RWPE1 (cell line): ENCODE measurements around the gene COLQ.
A peak's percentile ranks its signal among the peaks of the same experiment; 100 is the strongest.
"Not testable (repeated sequence)": the region's sequence is repeated elsewhere in the genome, so short reads cannot be mapped to it uniquely, and the experiment has no call there.

ENCODE experiments used
- CTCF ChIA-PET: fragments of 350-600 bp; sonication (Branson Sonifier 250); formaldehyde crosslinking; extraction: SDS; loops from one replicate; lab custom pipeline; 2021; lab: Yijun Ruan, JAX
- POLR2A ChIA-PET: fragments of 400-600 bp; formaldehyde crosslinking; extraction: SDS; loops from one replicate; lab custom pipeline; 2020; ENCODE audit warnings: antibody characterized with exemption; ENCODE audit not compliant: low non-redundant PET; lab: Yijun Ruan, JAX
- DNase-seq: peaks from one replicate; pipeline ENCODE4 v3.0.0; 2012; ENCODE audit warnings: low spot score
- H3K27ac ChIP-seq: fragments of 450-650 bp; 2 replicates; pipeline ENCODE4 v1.5.1; 2017
- CTCF ChIP-seq: fragments of 450-650 bp; conservative IDR thresholded peaks from 2 replicates; pipeline ENCODE4 v1.5.1; 2017; ENCODE audit warnings: low read depth, mild to moderate bottlenecking

Gene COLQ

DNA sequence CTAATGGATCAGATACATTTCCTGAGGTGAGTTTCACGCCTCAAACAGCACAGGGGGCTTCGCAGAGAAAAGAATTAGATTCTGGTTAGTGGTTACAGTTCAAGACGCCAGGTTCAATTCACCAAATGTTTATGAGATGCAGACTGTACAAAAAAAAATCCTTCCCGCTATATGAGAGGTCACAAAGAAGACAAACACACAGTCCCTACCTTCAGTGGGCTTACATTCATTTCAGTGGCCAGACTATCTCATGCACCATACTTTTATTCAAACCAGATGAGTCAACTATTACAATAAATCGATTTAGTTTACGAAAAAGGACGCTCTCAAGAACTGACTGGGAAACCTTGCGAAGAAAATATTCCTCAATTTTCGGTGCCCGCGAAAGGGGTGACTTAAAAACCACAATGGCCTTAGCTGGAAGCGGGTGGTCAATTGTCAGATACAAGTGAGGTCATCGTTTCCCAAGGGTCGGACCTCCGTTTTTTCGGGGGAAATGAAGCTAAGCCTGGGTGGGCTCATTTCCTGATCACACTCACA lies 94.9 kb downstream of the COLQ start:
- no peak for DNase-seq
- no peak for TF ChIP-seq CTCF
- POLR2A ChIA-PET = no interaction called here
- peak overlapping the region; percentile 77 for H3K27ac ChIP-seq
- CTCF ChIA-PET = no interaction called here

- ChIA-PET POLR2A (no interaction called here), CTCF (interaction anchor here (0.6 kb wide), 2 partner anchors 83 to 778 kb away, joined by 4 read pairs; no protein-coding TSS in a partner anchor)
- no peak overlapping the region for H3K27ac ChIP-seq
- TF ChIP-seq CTCF = no peak
- DNase-seq = no peak
These were observed 100.6 kb downstream of the COLQ start for GRCh38 chr3:15420871-15421270.

- H3K27ac ChIP-seq, CTCF ChIA-PET, DNase-seq, POLR2A ChIA-PET: not testable (repeated sequence)
These were observed 110.5 kb downstream of the COLQ start for GRCh38 chr3:15410966-15411365.

- TF ChIP-seq CTCF = no peak
- POLR2A ChIA-PET = no interaction called here
- H3K27ac ChIP-seq = no peak overlapping the region
- DNase-seq = no peak
- CTCF ChIA-PET = no interaction called here
These were observed 111.7 kb downstream of the COLQ start for GRCh38 chr3:15409774-15410173.

DNA sequence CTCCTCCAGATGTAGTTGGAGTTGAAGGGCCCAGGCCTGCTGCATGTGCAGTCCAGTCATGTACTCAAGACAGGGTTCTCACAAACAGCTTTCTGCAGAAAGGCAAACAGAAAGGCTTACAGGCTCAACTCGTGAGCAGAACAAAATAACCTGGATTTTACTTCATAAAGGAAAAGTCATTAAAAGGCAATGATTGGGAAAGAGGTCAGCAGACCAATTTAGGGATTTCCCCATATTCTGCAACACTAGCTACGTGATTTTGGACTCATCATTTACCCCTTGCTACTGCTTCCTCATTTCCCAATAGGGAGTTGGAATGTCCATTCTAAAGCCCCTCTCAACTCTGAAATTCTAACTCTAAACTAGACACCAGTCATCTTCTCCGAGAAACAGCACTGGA lies 112.3 kb downstream of the COLQ start:
- ChIA-PET POLR2A (no interaction called here), CTCF (no interaction called here)
- no peak for TF ChIP-seq CTCF
- H3K27ac ChIP-seq = no peak overlapping the region
- DNase-seq = no peak

DNA sequence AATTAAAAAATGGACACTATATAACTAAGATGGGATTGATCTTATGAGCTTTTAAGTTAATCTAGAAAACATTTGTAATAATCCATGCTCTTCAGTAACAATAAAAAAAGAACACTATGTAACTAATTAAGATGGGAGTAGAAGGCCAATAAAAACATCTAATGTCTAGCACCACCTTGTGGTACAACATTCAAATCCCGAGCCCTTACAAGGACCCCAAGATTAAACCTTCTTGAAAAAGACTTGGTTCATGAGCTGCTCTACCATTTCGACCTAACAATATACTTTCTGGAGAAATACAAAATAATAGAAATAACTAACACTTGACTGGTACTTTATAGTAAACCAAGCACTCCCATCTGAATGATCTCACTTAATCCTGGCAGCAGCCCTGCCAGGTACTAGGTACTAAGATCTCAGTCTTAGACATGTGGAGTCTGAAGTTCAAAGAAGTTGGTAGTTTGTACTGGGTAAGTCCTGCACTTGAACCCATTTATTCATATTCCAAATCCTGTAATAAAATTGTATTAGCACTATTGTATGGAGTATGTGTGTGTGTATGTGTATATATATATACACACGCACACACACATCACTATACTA lies 116.0 kb downstream of the COLQ start:
- CTCF ChIA-PET = interaction anchor here (0.6 to 1.8 kb wide), 5 partner anchors 31 to 145 kb away, joined by 3 to 9 read pairs (median 3); no protein-coding TSS in a partner anchor
- peak; percentile 51 for TF ChIP-seq CTCF
- peak; percentile 32 for DNase-seq
- no peak overlapping the region for H3K27ac ChIP-seq
- POLR2A ChIA-PET = no interaction called here

GRCh38 chr3:15404767-15405166 lies 116.7 kb downstream of the COLQ start:
- no peak for TF ChIP-seq CTCF
- no peak overlapping the region for H3K27ac ChIP-seq
- ChIA-PET CTCF (interaction anchor here (0.6 to 0.9 kb wide), 3 partner anchors 31 to 139 kb away, joined by 3 to 9 read pairs (median 3); no protein-coding TSS in a partner anchor), POLR2A (no interaction called here)
- no peak for DNase-seq
